Measurements from ENCODE around the gene LPIN1. TPM values are rescaled to one million over a fixed set of nuclear protein-coding genes. Genes with fewer than 3 reads are reported as not detected.

Gene LPIN1
- polyA plus RNA-seq, 2 of the 4 experiments (the other 2 are of a cell fraction), result 19.2 to 27.5 TPM

GRCh38 chr2:11746376-11746806 lies at the start of gene LPIN1 (continued):
- TF ChIP-seq CHD2 (IDR thresholded peaks at IDR 0.05; ENCODE audit: low read length, partially characterized antibody), result no peak
- TF ChIP-seq NPAS2 (CRISPR knock-in tag; IDR thresholded peaks at IDR 0.05; ENCODE audit: borderline replicate concordance), result no peak
- TF ChIP-seq USF2 (IDR thresholded peaks at IDR 0.05), result no peak
- TF ChIP-seq NR3C1 (IDR thresholded peaks at IDR 0.05), result no peak
- no peak for TF ChIP-seq EP300 (IDR thresholded peaks at IDR 0.05)
- TF ChIP-seq ESRRA (IDR thresholded peaks at IDR 0.05; ENCODE audit: borderline replicate concordance, low read length), result no peak
- no peak for TF ChIP-seq KDM5A (IDR thresholded peaks at IDR 0.05)
- TF ChIP-seq HOXA7 (CRISPR knock-in tag; IDR thresholded peaks at IDR 0.05), result no peak
- peak; percentile 17; the same call in 1 of the 2 replicates for TF ChIP-seq GATA3 (IDR thresholded peaks at IDR 0.05; ENCODE audit: borderline replicate concordance)
- TF ChIP-seq POLR2AphosphoS2 (conservative IDR thresholded peaks at IDR 0.05; ENCODE audit: low read length), result no peak
- TF ChIP-seq MYC (IDR thresholded peaks at IDR 0.05; ENCODE audit: borderline replicate concordance, low read length), result 0 out of 2 replicates have a peak, but pooled peaks have one; percentile 32
- TF ChIP-seq HDAC2 (IDR thresholded peaks at IDR 0.05), result no peak
- TF ChIP-seq SMC3 (IDR thresholded peaks at IDR 0.05), result peak; percentile 33
- TF ChIP-seq FOSL2 (IDR thresholded peaks at IDR 0.05), result no peak; the same call in 1 of the 2 replicates
- peak; percentile 56; the same call in 1 of the 2 replicates for TF ChIP-seq FOSL2 (CRISPR knock-in tag; IDR thresholded peaks at IDR 0.05)
- no peak for TF ChIP-seq REST (IDR thresholded peaks at IDR 0.05)
- no peak for TF ChIP-seq EHF (CRISPR knock-in tag; IDR thresholded peaks at IDR 0.05)
- peak; percentile 55 for TF ChIP-seq POLR2A (IDR thresholded peaks at IDR 0.05; ENCODE audit: low read length)
- no peak for TF ChIP-seq CBX2 (IDR thresholded peaks at IDR 0.05; ENCODE audit: borderline replicate concordance, low read depth)
- TF ChIP-seq PBX3 (IDR thresholded peaks at IDR 0.05), result no peak
- TF ChIP-seq PHF8 (IDR thresholded peaks at IDR 0.05; ENCODE audit: borderline replicate concordance, low read depth), result no peak
- no peak for TF ChIP-seq ELK1 (IDR thresholded peaks at IDR 0.05; ENCODE audit: low read depth, low read length)
- TF ChIP-seq ZNF302 (CRISPR knock-in tag; IDR thresholded peaks at IDR 0.05), result no peak

GRCh38 chr2:11696736-11697102 lies 49.7 kb upstream of the LPIN1 start:
- 73% methylated on average over 9 of the region's 9 CpGs for WGBS (ENCODE audit: missing lambda C conversion rate)
- Histone ChIP-seq H3K4me3 (no peak overlapping the region), H3K9me3 (no peaks in the 10 kb centered on the region), H3K27ac (peak overlapping the region; percentile 68 to 81), H3K4me1 (peaks cover 23% of the 10 kb centered on the region), H3K4me2 (peak overlapping the region; percentile 64)
- ChIA-PET POLR2A (no interaction called here), CTCF (interaction anchor here (0.7 to 35.7 kb wide), 8 partner anchors 9 to 88 kb away, joined by 3 to 700 read pairs (median 4); partner anchors contain the start of gene NTSR2)
- DNase-seq (ENCODE audit: low read depth in 1 of 2, low spot score in 1 of 2) (no peak), FAIRE-seq (no peak), ATAC-seq (no peak)
- no peak for TF ChIP-seq FOXS1 (CRISPR knock-in tag; IDR thresholded peaks at IDR 0.05)
- no peak for TF ChIP-seq HEYL (CRISPR knock-in tag; IDR thresholded peaks at IDR 0.05)

Measured in A549 (cell line).